Prostate gland (tissue), 2 donors: ENCODE data around the gene RNASET2.

Source experiments
- CTCF ChIP-seq, 4 experiments: fragments of 200-600 bp in 2 of 4; fragments of 450-650 bp in 2 of 4; sonication (generic) in 2 of 4; IDR thresholded peaks; 1 replicate in 3 of 4; 2 replicates in 1 of 4; pipeline ENCODE4 v1.5.1; 2016 to 2019; ENCODE audit warnings: antibody characterized with exemption in 4 of 4, mild to moderate bottlenecking in 2 of 4, moderate library complexity in 2 of 4
- POLR2A ChIP-seq: fragments of 450-650 bp; IDR thresholded peaks from one replicate; pipeline ENCODE4 v1.6.1; 2016; ENCODE audit warnings: antibody characterized with exemption, mild to moderate bottlenecking

GRCh38 chr6:166926748-166927147, 29.6 kb downstream of the RNASET2 start:
- TF ChIP-seq CTCF (IDR thresholded peaks at IDR 0.05) (no peak), POLR2A (no peak)
